HCEC 1CT (cell line): ENCODE measurements around the gene GRIK3.

Experiments
- DNase-seq: peaks from one replicate; pipeline ENCODE4 v3.0.0-alpha.2; 2017

Gene GRIK3

DNA sequence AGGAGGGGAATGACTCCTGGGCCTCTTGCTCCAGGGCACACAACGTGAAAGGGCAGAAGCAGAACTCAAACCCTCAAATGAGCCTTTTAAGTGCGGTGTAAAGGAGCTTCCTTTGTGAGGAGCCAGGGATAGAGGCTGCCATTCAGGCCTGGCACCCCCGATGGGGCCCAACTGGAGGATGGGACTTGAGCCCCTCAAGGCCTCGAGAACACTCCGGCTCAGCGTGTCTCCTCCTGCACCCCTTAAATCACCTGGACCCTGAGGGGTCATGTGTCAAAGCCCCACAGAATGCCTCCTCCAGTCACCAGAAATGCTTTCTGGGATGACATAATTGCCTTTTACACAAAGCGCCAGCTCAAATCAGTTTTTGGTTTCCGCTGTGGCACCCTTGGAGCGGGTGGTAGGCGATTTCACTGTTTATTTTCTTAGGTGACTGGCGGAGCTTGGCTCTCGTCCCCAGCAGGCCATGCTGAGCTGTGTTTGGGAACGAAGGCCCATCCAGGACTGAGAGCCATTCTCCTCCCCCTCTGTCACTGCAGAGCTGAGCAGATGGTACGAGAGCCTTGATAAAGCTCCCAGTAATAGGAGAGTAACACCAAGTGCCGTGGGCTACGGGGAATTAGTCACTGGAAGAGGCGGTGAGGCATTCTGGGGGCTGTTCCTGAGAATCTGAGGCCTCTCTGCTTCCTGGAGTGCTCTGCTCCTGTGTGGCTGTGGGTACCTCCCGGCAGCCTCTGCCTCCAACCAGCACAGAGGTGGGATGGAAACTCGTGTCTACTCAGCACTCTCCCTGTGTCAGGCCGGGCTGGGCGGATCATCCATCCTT is 163.0 kb downstream of the GRIK3 start:
- DNase-seq = no peak

GRCh38 chr1:36869826-36870225 is 164.5 kb downstream of the GRIK3 start:
- DNase-seq = no peak

DNA sequence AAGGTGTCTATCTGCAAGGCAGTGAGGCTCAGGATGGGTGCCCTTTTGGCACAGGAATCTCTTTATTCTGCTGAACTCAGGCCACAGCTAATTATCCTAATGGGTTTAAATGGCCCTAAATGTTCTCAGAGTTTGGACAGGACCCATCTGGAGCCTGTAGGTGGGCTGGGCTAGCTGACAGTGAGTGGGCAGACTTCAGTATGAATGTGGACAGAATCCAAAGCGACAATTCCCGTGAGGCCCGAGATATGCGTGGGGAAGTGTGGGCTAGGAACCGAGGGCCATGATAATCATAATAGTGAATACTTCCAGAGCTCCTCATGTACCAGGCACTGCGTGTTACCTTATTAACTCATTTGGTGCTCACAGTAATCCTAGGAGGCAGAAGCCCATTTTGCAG is 165.3 kb downstream of the GRIK3 start:
- no peak for DNase-seq

GRCh38 chr1:36867575-36867974 is 166.7 kb downstream of the GRIK3 start:
- DNase-seq = no peak

DNA sequence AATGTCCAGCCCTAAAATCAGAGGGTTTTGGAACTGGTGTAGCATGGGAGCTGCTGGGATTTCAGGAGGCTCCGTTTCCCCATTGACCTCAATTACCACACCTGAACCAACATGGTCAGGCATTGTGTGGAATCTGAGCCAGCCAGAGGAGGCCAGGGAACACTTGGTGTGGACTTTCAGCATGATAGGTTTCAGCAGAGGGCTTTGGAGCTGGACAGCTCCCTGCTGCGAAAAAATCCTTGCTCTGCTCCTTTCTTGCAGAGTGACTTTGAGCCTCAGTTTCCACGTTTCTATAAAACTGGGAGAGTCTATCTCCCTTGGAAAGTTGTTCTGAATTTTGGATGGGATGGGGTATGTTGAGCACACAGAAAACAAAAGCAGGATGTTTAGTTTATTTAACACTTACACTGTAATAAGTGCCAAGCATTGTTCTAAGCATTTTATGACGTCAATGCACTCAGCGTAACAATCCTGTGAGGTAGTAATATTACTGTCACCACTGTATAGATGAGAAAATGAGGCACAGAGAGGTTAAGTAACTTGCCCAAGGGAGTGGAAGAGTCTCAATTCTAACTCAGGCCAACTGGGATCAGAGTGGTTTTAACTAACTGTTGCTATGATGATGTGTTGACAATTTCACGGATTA is 168.0 kb downstream of the GRIK3 start:
- DNase-seq = no peak

GRCh38 chr1:36865602-36865900 is 168.8 kb downstream of the GRIK3 start:
- no peak for DNase-seq

DNA sequence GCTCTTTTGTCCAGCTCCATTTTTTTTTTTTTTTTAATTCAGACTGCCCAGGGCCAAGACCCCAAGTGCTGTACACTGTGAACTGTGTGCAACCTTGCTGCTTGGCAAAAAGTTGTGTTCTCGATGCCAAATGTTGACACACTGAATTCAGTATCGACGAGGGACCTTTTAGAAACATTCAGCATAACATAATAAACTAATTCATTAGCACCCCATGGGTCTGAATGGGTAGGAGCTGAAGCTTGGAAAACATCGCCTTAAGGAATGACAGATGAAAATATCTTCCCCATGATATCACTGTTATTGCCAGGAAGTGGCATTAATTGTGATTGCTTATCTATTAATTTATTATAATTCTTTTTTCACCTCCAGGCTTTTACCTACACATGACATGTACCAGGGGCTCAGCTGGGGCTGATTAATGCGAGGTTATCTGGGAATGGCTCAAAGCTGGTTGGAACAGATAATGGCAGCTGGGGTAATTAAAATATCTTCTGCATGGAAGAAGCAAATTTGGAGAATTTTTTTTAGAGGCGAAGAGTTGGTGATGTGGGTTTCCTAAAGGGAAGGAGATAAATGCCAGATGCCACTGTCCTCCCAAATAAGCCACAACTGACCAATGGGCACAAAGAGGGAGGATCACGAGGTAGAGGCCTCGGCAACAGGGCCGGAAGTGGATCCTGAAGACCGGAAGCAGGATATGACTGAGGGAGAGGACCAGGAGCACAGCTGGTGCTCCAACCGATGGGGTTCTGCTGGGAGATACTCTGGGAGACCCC is 169.3 kb downstream of the GRIK3 start:
- no peak for DNase-seq

- no peak for DNase-seq
Measured at GRCh38 chr1:36864182-36864822, 170.0 kb downstream of the GRIK3 start.

- DNase-seq = no peak
Measured at GRCh38 chr1:36863500-36863899, 170.8 kb downstream of the GRIK3 start.

- DNase-seq = no peak
Measured at GRCh38 chr1:36863061-36863460, 171.3 kb downstream of the GRIK3 start.

GRCh38 chr1:36861375-36861774 is 172.9 kb downstream of the GRIK3 start:
- DNase-seq = no peak

DNA sequence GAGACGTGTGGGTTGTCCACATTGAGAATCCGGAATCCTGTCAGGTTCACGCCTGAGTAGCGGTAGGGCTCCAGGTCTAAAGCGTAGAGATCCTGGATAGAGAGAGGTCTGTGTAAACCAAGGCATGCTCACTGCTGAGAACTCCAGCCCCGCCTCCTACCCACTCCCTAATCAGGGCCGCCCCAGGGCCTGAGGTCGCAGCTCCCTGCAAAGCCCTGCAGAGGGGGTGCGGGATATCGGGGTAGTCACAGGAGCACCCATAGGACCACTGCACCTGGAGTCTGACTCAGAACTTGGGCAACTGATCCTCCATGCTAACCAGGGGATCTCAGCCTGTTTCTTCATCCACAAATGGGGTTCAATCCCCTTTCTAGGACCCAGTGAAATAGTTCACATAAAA is 174.4 kb downstream of the GRIK3 start:
- no peak for DNase-seq

- no peak for DNase-seq
Measured at GRCh38 chr1:36858981-36859380, 175.3 kb downstream of the GRIK3 start.

GRCh38 chr1:36858553-36858952 is 175.8 kb downstream of the GRIK3 start:
- DNase-seq = no peak

GRCh38 chr1:36857754-36858153 is 176.6 kb downstream of the GRIK3 start:
- DNase-seq = no peak

GRCh38 chr1:36855699-36856494 is 178.4 kb downstream of the GRIK3 start:
- no peak for DNase-seq

DNA sequence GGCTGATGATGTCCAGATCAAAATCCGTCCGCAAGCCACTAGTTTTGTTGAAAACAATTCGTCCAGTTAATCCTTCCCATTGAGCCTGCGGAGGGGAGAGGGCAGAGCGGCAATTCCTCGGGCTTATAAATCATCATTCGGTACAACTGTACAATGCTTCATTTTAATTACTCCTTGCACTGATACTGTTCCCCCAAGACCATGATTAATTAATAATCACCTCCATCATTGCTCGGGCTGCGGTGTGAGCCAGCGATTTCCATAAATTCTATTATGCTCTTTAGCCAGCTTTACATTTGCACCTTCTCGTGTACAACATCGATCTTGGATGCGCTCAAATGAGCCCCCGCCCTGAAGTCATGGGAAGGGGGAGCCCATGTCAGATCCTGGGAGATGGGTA is 180.7 kb downstream of the GRIK3 start:
- DNase-seq = no peak

GRCh38 chr1:36852586-36852985 is 181.7 kb downstream of the GRIK3 start:
- no peak for DNase-seq

DNA sequence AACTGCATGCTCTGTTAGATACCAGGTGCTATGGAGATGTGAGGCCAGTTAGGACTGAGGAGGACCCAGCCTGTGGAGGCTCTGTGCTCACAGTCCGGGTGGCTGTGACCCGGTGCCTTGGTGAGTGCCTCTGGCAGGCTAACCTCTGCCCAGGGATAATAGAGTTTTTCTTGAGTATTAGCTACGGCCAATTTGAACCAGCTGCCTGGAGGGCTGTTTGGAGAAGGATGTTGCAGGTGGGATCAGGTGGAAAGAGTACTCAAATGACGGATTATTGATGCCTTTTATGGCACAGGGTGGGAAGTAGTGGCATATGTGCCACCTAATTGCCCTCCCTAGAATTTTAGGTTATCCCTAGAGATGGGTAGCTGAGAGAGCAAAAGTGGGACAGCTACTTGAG is 182.7 kb downstream of the GRIK3 start:
- DNase-seq = no peak

- no peak for DNase-seq
Measured at GRCh38 chr1:36851087-36851486, 183.2 kb downstream of the GRIK3 start.

- no peak for DNase-seq
Measured at GRCh38 chr1:36849956-36850355, 184.4 kb downstream of the GRIK3 start.

- no peak for DNase-seq
Measured at GRCh38 chr1:36847761-36848160, 186.6 kb downstream of the GRIK3 start.

DNA sequence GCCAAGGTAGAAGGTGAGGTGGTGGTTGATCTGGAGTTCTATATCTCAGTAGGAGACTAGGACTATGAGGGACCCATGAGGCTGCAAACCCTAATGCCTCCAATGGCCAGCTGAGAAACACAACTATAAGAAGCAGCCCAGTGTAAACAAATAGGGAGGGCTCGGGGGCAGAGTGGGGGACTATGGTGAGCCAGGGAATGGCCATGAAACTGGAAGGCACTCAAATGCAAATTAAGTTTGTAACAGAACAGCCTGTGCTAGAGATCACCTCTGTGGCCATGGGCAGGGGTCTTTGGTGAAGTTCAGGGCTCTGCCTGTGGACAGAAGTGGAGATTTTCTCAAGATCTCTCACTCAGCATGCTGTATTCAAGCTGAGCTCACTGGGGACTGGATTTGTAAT is 187.1 kb downstream of the GRIK3 start:
- no peak for DNase-seq
